Gastrocnemius medialis (tissue), 4 donors: Measurements from ENCODE around the gene CCDC87. TPM values are rescaled to one million over a fixed set of nuclear protein-coding genes. Genes with fewer than 3 reads are reported as not detected.
A peak's percentile ranks its signal among the peaks of the same experiment; 100 is the strongest.
"Not testable (repeated sequence)": the region's sequence is repeated elsewhere in the genome, so short reads cannot be mapped to it uniquely, and the experiment has no call there.

Source experiments
- ATAC-seq, 2 donors: fragments of 150-250 bp; one replicate each; pipeline ENCODE4 v1.9.1; 2016
- DNase-seq, 2 donors: peaks; one replicate each; pipeline ENCODE4 v3.0.0-alpha.2; 2019
- H3K27ac ChIP-seq, 4 donors: fragments of 200-600 bp; sonication (generic); 1 replicate in 1 of 4; 2 replicates in 3 of 4; pipeline ENCODE4 v1.5.1; 2016 to 2018; ENCODE audit warnings: mild to moderate bottlenecking in 2 of 4, moderate library complexity in 1 of 4
- H3K27me3 ChIP-seq, 3 donors: fragments of 200-600 bp; sonication (generic) in 2 of 3; 1 replicate in 1 of 3; 2 replicates in 2 of 3; pipeline versions ENCODE4 v1.5.1 to v1.6.0; 2016 to 2019; ENCODE audit warnings: mild to moderate bottlenecking in 1 of 3, moderate library complexity in 1 of 3
- H3K36me3 ChIP-seq, 2 donors: fragments of 200-600 bp; sonication (generic) in 1 of 2; one replicate each; pipeline ENCODE4 v1.5.1; 2017 to 2018
- H3K4me1 ChIP-seq, 2 donors: fragments of 200-600 bp; sonication (generic) in 1 of 2; one replicate each; pipeline ENCODE4 v1.5.1; 2016 to 2017; ENCODE audit warnings: mild to moderate bottlenecking in 2 of 2
- H3K4me3 ChIP-seq, 4 donors: fragments of 200-600 bp; sonication (generic) in 3 of 4; 1 replicate in 1 of 4; 2 replicates in 3 of 4; pipeline ENCODE4 v1.5.1; 2016 to 2019; ENCODE audit warnings: mild to moderate bottlenecking in 2 of 4
- H3K9me3 ChIP-seq, 3 donors: fragments of 200-600 bp; sonication (generic) in 2 of 3; 1 replicate in 1 of 3; 2 replicates in 2 of 3; pipeline ENCODE4 v1.5.1; 2016 to 2019
- POLR2A ChIP-seq, 2 donors: fragments of 450-650 bp; IDR thresholded peaks; one replicate each; pipeline ENCODE4 v1.6.1; 2017; ENCODE audit warnings: antibody characterized with exemption in 2 of 2, mild to moderate bottlenecking in 2 of 2, moderate library complexity in 2 of 2
- in situ Hi-C, 4 donors: fragments of 200-750 bp; cut with MboI; loops; one replicate each; pipeline versions ENCODE4 v1.15.0 to v1.8.0; 2017; ENCODE audit warnings: low sequenced_read_pairs in 4 of 4
- intact Hi-C: fragments of 100-400 bp; cut with DNase I; formaldehyde crosslinking; loops from one replicate; pipeline ENCODE4 v1.15.1; 2023; ENCODE audit warnings: low total_unique reads
- total RNA-seq, 4 donors: library from RNA; depleted of rRNA; stranded (reverse); fragments of >200 nt; gene quantifications; one replicate each; pipeline versions ENCODE4 v1.1.0 to v1.2.3, GENCODE V29; 2016
- TF ChIP-seq, protein P1 (sequence below), 5 experiments: fragments of 450-650 bp in 3 of 5; fragments of 200-600 bp in 2 of 5; sonication (generic) in 2 of 5; IDR thresholded peaks in 4 of 5; conservative IDR thresholded peaks in 1 of 5; 1 replicate in 4 of 5; 2 replicates in 1 of 5; pipeline ENCODE4 v1.5.1; 2016 to 2019; ENCODE audit warnings: antibody characterized with exemption in 5 of 5, mild to moderate bottlenecking in 3 of 5, moderate library complexity in 3 of 5

The CCDC87 gene, protein sequence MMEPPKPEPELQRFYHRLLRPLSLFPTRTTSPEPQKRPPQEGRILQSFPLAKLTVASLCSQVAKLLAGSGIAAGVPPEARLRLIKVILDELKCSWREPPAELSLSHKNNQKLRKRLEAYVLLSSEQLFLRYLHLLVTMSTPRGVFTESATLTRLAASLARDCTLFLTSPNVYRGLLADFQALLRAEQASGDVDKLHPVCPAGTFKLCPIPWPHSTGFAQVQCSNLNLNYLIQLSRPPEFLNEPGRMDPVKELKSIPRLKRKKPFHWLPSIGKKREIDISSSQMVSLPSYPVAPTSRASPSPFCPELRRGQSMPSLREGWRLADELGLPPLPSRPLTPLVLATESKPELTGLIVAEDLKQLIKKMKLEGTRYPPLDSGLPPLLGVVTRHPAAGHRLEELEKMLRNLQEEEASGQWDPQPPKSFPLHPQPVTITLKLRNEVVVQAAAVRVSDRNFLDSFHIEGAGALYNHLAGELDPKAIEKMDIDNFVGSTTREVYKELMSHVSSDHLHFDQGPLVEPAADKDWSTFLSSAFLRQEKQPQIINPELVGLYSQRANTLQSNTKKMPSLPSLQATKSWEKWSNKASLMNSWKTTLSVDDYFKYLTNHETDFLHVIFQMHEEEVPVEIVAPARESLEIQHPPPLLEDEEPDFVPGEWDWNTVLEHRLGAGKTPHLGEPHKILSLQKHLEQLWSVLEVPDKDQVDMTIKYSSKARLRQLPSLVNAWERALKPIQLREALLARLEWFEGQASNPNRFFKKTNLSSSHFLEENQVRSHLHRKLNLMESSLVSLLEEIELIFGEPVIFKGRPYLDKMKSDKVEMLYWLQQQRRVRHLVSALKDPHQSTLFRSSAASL
- total RNA-seq, result under 1 TPM in 2 of 4 donors, not detected in 2; 0.13 to 0.41 TPM

DNA sequence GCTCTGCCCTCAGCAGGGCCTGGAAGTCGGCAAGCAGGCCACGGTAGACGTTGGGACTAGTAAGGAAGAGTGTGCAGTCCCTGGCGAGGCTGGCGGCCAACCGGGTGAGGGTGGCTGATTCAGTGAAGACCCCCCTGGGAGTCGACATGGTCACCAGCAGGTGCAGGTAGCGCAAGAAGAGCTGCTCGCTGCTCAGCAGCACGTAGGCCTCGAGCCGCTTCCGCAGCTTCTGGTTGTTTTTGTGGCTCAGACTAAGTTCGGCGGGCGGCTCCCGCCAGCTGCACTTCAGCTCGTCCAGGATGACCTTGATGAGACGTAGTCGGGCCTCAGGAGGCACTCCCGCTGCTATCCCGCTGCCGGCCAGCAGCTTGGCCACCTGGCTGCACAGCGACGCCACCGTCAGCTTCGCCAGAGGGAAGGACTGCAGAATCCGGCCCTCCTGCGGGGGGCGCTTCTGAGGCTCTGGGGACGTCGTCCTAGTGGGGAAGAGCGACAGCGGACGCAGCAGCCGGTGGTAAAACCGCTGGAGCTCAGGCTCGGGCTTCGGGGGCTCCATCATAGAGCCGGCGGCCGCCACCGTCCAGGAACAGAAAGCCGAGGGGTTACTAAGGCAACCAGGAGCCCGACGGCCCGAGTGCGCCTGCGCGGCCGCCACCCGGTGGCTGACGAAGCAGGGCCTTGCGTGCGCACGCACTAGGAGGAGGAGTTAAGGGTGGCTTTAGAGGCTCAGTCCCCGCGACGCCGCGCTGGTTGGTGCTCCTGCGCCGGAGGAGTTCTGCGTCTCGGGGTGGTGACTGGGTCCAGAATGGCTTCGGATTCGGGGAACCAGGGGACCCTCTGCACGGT, at the start of gene CCDC87, which contains the start of gene CCS:
CCDC87 (minus strand) TSS at position 607 of the 846 bp plus-strand sequence; CDS start at position 559, 48 bp downstream.
CCS (plus strand) TSS at position 729 of the 846 bp plus-strand sequence; CDS start at position 806, 77 bp downstream.
- DNase-seq, result peak; percentile 96 to 97
- no peaks in the 10 kb centered on the region for H3K36me3 ChIP-seq
- TF ChIP-seq POLR2A (IDR thresholded peaks at IDR 0.05), result peak; percentile 88
- TF ChIP-seq, protein P1, sequence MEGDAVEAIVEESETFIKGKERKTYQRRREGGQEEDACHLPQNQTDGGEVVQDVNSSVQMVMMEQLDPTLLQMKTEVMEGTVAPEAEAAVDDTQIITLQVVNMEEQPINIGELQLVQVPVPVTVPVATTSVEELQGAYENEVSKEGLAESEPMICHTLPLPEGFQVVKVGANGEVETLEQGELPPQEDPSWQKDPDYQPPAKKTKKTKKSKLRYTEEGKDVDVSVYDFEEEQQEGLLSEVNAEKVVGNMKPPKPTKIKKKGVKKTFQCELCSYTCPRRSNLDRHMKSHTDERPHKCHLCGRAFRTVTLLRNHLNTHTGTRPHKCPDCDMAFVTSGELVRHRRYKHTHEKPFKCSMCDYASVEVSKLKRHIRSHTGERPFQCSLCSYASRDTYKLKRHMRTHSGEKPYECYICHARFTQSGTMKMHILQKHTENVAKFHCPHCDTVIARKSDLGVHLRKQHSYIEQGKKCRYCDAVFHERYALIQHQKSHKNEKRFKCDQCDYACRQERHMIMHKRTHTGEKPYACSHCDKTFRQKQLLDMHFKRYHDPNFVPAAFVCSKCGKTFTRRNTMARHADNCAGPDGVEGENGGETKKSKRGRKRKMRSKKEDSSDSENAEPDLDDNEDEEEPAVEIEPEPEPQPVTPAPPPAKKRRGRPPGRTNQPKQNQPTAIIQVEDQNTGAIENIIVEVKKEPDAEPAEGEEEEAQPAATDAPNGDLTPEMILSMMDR (IDR thresholded peaks at IDR 0.05 in 4 of 5, conservative IDR thresholded peaks at IDR 0.05 in 1 of 5), result peak; percentile 79 to 94 (median 86)
- no peaks in the 10 kb centered on the region for H3K27me3 ChIP-seq
- no peaks in the 10 kb centered on the region for H3K9me3 ChIP-seq
- peak within 1 kb of the TSS; percentile 82 to 91 (median 88) for H3K27ac ChIP-seq
- peak; percentile 97 to 98 for ATAC-seq
- peak within 1 kb of the TSS; percentile 63 to 98 (median 82) for H3K4me3 ChIP-seq
- in situ Hi-C loops (loop anchor here in 2 of 4 donors (25.0 kb wide), 1 partner anchor 245 kb away; the partner anchor contains the start of gene RCE1 (in 2 of the 2)), intact Hi-C loops (loop anchor here (1.0 to 10.0 kb wide), 5 partner anchors 24 to 242 kb away; partner anchors contain the start of genes ACTN3, DPP3, RBM14 and ZDHHC24)
- H3K4me1 ChIP-seq, result peaks cover 12 to 21% of the 10 kb centered on the region in 2 donors

DNA sequence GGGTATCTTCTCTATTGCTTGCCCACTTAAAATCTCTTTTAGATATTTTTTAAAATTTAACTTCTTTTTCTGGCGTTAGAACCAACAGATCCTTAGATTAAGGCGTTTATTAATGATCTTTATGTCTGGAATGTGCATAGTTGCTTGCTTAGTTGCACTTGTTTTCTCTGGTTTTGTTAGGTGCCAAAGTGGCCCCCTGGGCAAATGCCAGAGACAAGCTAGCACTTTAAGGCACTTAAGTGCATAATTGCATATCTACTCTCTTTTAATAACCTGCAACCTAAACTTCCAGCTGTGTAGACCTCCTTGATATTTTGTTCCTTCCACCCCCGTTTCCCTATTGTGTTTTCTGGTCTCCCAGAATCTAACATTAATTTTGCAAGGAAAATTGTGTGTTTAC, 49.0 kb upstream of the CCDC87 start:
- Histone ChIP-seq H3K36me3 (peaks cover 0 to 44% of the 10 kb centered on the region in 2 donors), H3K9me3 (no peaks in the 10 kb centered on the region), H3K4me3 (peak overlapping the region; percentile 26 to 90 (median 84)), H3K27ac (peak overlapping the region; percentile 90 to 94 (median 92)), H3K4me1 (peaks cover 83 to 85% of the 10 kb centered on the region in 2 donors), H3K27me3 (no peaks in the 10 kb centered on the region)
- in situ Hi-C loops (no loop called here), intact Hi-C loops (no loop called here)
- ATAC-seq (no peak), DNase-seq (no peak)
- TF ChIP-seq, protein P1 (IDR thresholded peaks at IDR 0.05 in 4 of 5, conservative IDR thresholded peaks at IDR 0.05 in 1 of 5), result no peak
- no peak for TF ChIP-seq POLR2A (IDR thresholded peaks at IDR 0.05)

DNA sequence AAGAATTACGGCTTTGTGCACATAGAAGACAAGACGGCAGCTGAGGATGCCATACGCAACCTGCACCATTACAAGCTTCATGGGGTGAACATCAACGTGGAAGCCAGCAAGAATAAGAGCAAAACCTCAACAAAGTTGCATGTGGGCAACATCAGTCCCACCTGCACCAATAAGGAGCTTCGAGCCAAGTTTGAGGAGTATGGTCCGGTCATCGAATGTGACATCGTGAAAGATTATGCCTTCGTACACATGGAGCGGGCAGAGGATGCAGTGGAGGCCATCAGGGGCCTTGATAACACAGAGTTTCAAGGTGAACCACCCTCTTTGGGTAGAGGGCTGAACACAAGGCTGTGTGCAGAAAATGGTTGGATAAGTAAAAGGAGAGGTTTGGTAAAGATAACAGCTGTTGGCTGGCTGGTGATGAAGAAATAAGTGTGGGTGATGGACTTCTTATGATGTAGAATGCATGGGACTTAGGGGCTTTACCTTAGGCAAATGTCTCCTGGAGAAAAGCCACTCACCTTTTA, 47.0 kb upstream of the CCDC87 start:
- H3K9me3 ChIP-seq, ATAC-seq, DNase-seq, H3K27me3 ChIP-seq, in situ Hi-C loops: not testable (repeated sequence)
- peaks cover 0 to 25% of the 10 kb centered on the region in 2 donors for H3K36me3 ChIP-seq
- peak overlapping the region; percentile 26 to 90 (median 84) for H3K4me3 ChIP-seq
- peak overlapping the region; percentile 90 to 94 (median 92) for H3K27ac ChIP-seq
- peaks cover 64 to 71% of the 10 kb centered on the region in 2 donors for H3K4me1 ChIP-seq
- intact Hi-C loops, result loop anchor here (5.0 kb wide), 1 partner anchor 173 kb away; the partner anchor contains the start of gene PELI3

DNA sequence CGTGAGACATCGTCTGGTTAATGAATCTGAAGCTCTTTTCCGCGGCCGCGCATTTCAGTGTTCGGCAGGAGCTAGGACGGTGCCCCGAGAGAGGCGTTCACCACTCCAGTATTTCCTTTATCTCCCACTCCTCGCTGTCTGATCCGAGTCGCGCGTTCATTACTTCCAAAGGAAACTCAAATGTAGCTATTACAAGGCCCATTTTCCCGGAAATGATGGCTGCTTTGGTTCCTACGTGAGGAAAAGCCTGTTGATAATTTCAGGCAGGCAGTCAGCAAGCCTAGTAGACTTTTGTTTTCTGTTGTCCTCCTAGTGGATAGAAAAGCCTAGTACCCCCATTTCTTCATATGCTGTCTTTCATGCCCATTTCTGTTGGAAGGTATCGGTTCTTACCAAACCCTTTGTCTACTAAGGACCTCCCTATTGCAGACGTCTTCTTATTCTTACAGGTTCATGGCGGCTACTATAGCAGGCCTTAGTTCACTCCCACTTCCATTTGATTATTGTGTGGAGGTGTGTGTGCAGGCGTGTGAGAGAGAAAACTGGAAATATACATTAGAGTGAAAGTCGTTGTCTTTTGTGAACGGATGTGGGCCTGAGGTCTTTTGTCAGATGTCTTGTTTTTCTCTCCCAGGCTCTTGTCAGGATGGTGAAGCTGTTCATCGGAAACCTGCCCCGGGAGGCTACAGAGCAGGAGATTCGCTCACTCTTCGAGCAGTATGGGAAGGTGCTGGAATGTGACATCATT, 46.4 kb upstream of the CCDC87 start:
- peak in 1 of 2 donors; percentile 7 for ATAC-seq
- DNase-seq, result no peak
- intact Hi-C loops, result loop anchor here (5.0 kb wide), 1 partner anchor 172 kb away; the partner anchor contains the start of gene PELI3
- peaks cover 57 to 64% of the 10 kb centered on the region in 2 donors for H3K4me1 ChIP-seq
- no peak for TF ChIP-seq POLR2A (IDR thresholded peaks at IDR 0.05)
- TF ChIP-seq, protein P1 (IDR thresholded peaks at IDR 0.05 in 4 of 5, conservative IDR thresholded peaks at IDR 0.05 in 1 of 5), result no peak
- no peaks in the 10 kb centered on the region for H3K27me3 ChIP-seq
- in situ Hi-C loops, result no loop called here
- H3K36me3 ChIP-seq, result peaks cover 0 to 18% of the 10 kb centered on the region in 2 donors
- peak overlapping the region; percentile 90 to 94 (median 92) for H3K27ac ChIP-seq
- H3K4me3 ChIP-seq, result peak overlapping the region; percentile 73 to 90 (median 84)
- no peaks in the 10 kb centered on the region for H3K9me3 ChIP-seq
